Mesenchymal stem cell (in vitro differentiated cells and primary cell): Measurements from ENCODE around the gene FXYD5.

Experiments
- DNase-seq: peaks from one replicate; pipeline ENCODE4 v3.0.0-alpha.2; 2013
- H2AFZ ChIP-seq: one replicate; pipeline ENCODE4 v1.6.1; 2013; ENCODE audit warnings: low read depth, mild to moderate bottlenecking, control low read depth, inconsistent platforms, low read length, moderate library complexity
- H2AK5ac ChIP-seq: 2 replicates; pipeline ENCODE4 v1.6.1; 2013; ENCODE audit warnings: low read length, moderate library complexity, mild to moderate bottlenecking, inconsistent platforms; ENCODE audit not compliant: severe bottlenecking
- H2BK120ac ChIP-seq: one replicate; pipeline ENCODE4 v1.6.1; 2013; ENCODE audit warnings: low read depth, mild to moderate bottlenecking, inconsistent platforms, low read length, moderate library complexity
- H2BK12ac ChIP-seq, 2 experiments: one replicate each; pipeline ENCODE4 v1.6.1; 2013; ENCODE audit warnings: inconsistent platforms in 2 of 2, low read length in 2 of 2, mild to moderate bottlenecking in 2 of 2, moderate library complexity in 2 of 2, control low read depth in 1 of 2
- H2BK15ac ChIP-seq: one replicate; pipeline ENCODE4 v1.6.1; 2013; ENCODE audit warnings: mild to moderate bottlenecking, low read depth, inconsistent platforms; ENCODE audit not compliant: poor library complexity, severe bottlenecking
- H2BK5ac ChIP-seq: 2 replicates; pipeline ENCODE4 v1.6.1; 2013; ENCODE audit warnings: low read depth, mild to moderate bottlenecking, low read length, control low read depth, inconsistent platforms; ENCODE audit not compliant: poor library complexity, severe bottlenecking
- H3K14ac ChIP-seq, 2 experiments: one replicate each; pipeline ENCODE4 v1.6.1; 2013; ENCODE audit warnings: inconsistent platforms in 2 of 2, low read length in 2 of 2, control low read depth in 1 of 2, mild to moderate bottlenecking in 1 of 2, moderate library complexity in 1 of 2
- H3K18ac ChIP-seq, 2 experiments: one replicate each; pipeline ENCODE4 v1.6.1; 2013; ENCODE audit warnings: inconsistent platforms in 2 of 2, low read length in 2 of 2, control low read depth in 1 of 2, low read depth in 1 of 2, mild to moderate bottlenecking in 1 of 2
- H3K23ac ChIP-seq, 2 experiments: one replicate each; pipeline ENCODE4 v1.6.1; 2013; ENCODE audit warnings: inconsistent platforms in 2 of 2, low read length in 2 of 2, mild to moderate bottlenecking in 2 of 2, moderate library complexity in 2 of 2, control low read depth in 1 of 2
- H3K27ac ChIP-seq: 2 replicates; pipeline ENCODE4 v1.5.1; 2013; ENCODE audit warnings: mild to moderate bottlenecking, moderate library complexity, low read length, control low read depth, inconsistent platforms; ENCODE audit not compliant: poor library complexity, severe bottlenecking
- H3K27me3 ChIP-seq, 2 experiments: 2 replicates each; pipeline versions ENCODE4 v1.6.1 to v1.7.0; 2013; ENCODE audit warnings: low read length in 2 of 2, mild to moderate bottlenecking in 2 of 2, moderate library complexity in 2 of 2, control low read depth in 1 of 2, inconsistent platforms in 1 of 2; ENCODE audit not compliant: control insufficient read depth in 1 of 2, insufficient read depth in 1 of 2
- H3K36me3 ChIP-seq, 2 experiments: 2 replicates each; pipeline versions ENCODE4 v1.6.1 to v1.7.0; 2013; ENCODE audit warnings: low read length in 2 of 2, control low read depth in 1 of 2, inconsistent platforms in 1 of 2, low read depth in 1 of 2, mild to moderate bottlenecking in 1 of 2; ENCODE audit not compliant: insufficient read depth in 2 of 2, control insufficient read depth in 1 of 2
- H3K4ac ChIP-seq, 2 experiments: one replicate each; pipeline ENCODE4 v1.6.1; 2013; ENCODE audit warnings: inconsistent platforms in 2 of 2, low read length in 2 of 2, mild to moderate bottlenecking in 2 of 2, moderate library complexity in 2 of 2, control low read depth in 1 of 2, low read depth in 1 of 2
- H3K4me1 ChIP-seq: 2 replicates; pipeline ENCODE4 v1.6.1; 2013; ENCODE audit warnings: low read depth, low read length, control low read depth; ENCODE audit not compliant: control insufficient read depth, insufficient read depth
- H3K4me2 ChIP-seq: 2 replicates; pipeline ENCODE4 v1.6.1; 2013; ENCODE audit warnings: low read length, mild to moderate bottlenecking, inconsistent platforms; ENCODE audit not compliant: poor library complexity, severe bottlenecking
- H3K4me3 ChIP-seq, 2 experiments: 2 replicates each; pipeline versions ENCODE4 v1.5.1 to v1.7.0; 2013; ENCODE audit warnings: low read length in 2 of 2, mild to moderate bottlenecking in 2 of 2, control low read depth in 1 of 2, low read depth in 1 of 2; ENCODE audit not compliant: insufficient read depth in 1 of 2
- H3K79me1 ChIP-seq: replicated peaks from 2 replicates; pipeline ENCODE4 v1.6.1; 2013; ENCODE audit warnings: mild to moderate bottlenecking, control low read depth, low read length, inconsistent platforms; ENCODE audit not compliant: poor library complexity, severe bottlenecking
- H3K9ac ChIP-seq: 2 replicates; pipeline ENCODE4 v1.7.0; 2013; ENCODE audit warnings: mild to moderate bottlenecking, low read length, moderate library complexity
- H3K9me3 ChIP-seq: 2 replicates; pipeline ENCODE4 v1.7.0; 2013; ENCODE audit warnings: mild to moderate bottlenecking, low read length; ENCODE audit not compliant: control insufficient read depth
- H4K8ac ChIP-seq: one replicate; pipeline ENCODE4 v1.6.1; 2013; ENCODE audit warnings: inconsistent platforms, mild to moderate bottlenecking, low read length, moderate library complexity
- H4K91ac ChIP-seq: one replicate; pipeline ENCODE4 v1.6.1; 2013; ENCODE audit warnings: mild to moderate bottlenecking, low read length, inconsistent platforms
- WGBS: methylation state at CpG from one replicate; pipeline ENCODE4 v1.1.7; 2013; ENCODE audit warnings: mixed read lengths; 5-methylcytosine and 5-hydroxymethylcytosine counted together

FXYD5 gene

GRCh38 chr19:35184267-35184666, 29.7 kb downstream of the FXYD5 start:
- H2BK5ac ChIP-seq, result no peak overlapping the region
- no peak overlapping the region for H2BK12ac ChIP-seq
- H2AK5ac ChIP-seq, result no peak overlapping the region
- no peak overlapping the region for H3K4me3 ChIP-seq
- H3K4me2 ChIP-seq, result no peak overlapping the region
- H3K18ac ChIP-seq, result no peak overlapping the region
- H3K27ac ChIP-seq, result no peak overlapping the region
- H4K91ac ChIP-seq, result no peak overlapping the region
- no CpG with 5 or more reads among the region's 1 CpG for WGBS
- no peak overlapping the region for H3K23ac ChIP-seq
- DNase-seq, result no peak
- H3K4me1 ChIP-seq, result no peaks in the 10 kb centered on the region
- no peak overlapping the region for H3K9ac ChIP-seq
- H2BK15ac ChIP-seq, result no peak overlapping the region
- no peaks in the 10 kb centered on the region for H3K36me3 ChIP-seq
- H3K79me1 ChIP-seq, result no peaks in the 10 kb centered on the region
- H3K14ac ChIP-seq, result no peak overlapping the region
- H3K9me3 ChIP-seq, result peaks cover 16% of the 10 kb centered on the region
- H3K4ac ChIP-seq, result no peak overlapping the region
- no peak overlapping the region for H2BK120ac ChIP-seq
- no peaks in the 10 kb centered on the region for H3K27me3 ChIP-seq
- H2AFZ ChIP-seq, result no peak overlapping the region
- no peak overlapping the region for H4K8ac ChIP-seq

- H3K9me3 ChIP-seq, result peaks cover 16% of the 10 kb centered on the region
- 68% methylated on average over 2 of the region's 2 CpGs for WGBS
Observed at GRCh38 chr19:35184884-35185283, 30.3 kb downstream of the FXYD5 start.

GRCh38 chr19:35194012-35194984, 39.8 kb downstream of the FXYD5 start:
- whole genome bisulfite sequencing, result 82% methylated on average over 6 of the region's 9 CpGs
- H3K18ac ChIP-seq, result no peak overlapping the region
- no peak overlapping the region for H2BK15ac ChIP-seq
- no peak overlapping the region for H3K4me2 ChIP-seq
- no peaks in the 10 kb centered on the region for H3K36me3 ChIP-seq
- H3K27me3 ChIP-seq, result peaks cover 7 to 18% of the 10 kb centered on the region in 2 experiments
- H3K27ac ChIP-seq, result no peak overlapping the region
- H3K4ac ChIP-seq, result no peak overlapping the region
- H2BK5ac ChIP-seq, result no peak overlapping the region
- no peak overlapping the region for H2BK12ac ChIP-seq
- H3K23ac ChIP-seq, result no peak overlapping the region
- no peak overlapping the region for H2AK5ac ChIP-seq
- no peak overlapping the region for H3K14ac ChIP-seq
- H2BK120ac ChIP-seq, result no peak overlapping the region
- H3K9me3 ChIP-seq, result no peaks in the 10 kb centered on the region
- no peaks in the 10 kb centered on the region for H3K79me1 ChIP-seq
- H3K4me3 ChIP-seq, result no peak overlapping the region
- H3K4me1 ChIP-seq, result no peaks in the 10 kb centered on the region
- no peak overlapping the region for H2AFZ ChIP-seq
- no peak for DNase-seq
- no peak overlapping the region for H4K91ac ChIP-seq
- H4K8ac ChIP-seq, result no peak overlapping the region
- H3K9ac ChIP-seq, result no peak overlapping the region

More at GRCh38 chr19:35184884-35185283, 30.3 kb downstream of the FXYD5 start:
- no peaks in the 10 kb centered on the region for H3K36me3 ChIP-seq
- no peak overlapping the region for H3K14ac ChIP-seq
- H2BK120ac ChIP-seq, result no peak overlapping the region
- no peaks in the 10 kb centered on the region for H3K79me1 ChIP-seq
- H3K27ac ChIP-seq, result no peak overlapping the region
- H2BK5ac ChIP-seq, result no peak overlapping the region
- no peak overlapping the region for H2AK5ac ChIP-seq
- no peak overlapping the region for H4K8ac ChIP-seq
- H3K23ac ChIP-seq, result no peak overlapping the region
- DNase-seq, result no peak
- no peak overlapping the region for H2AFZ ChIP-seq
- H2BK12ac ChIP-seq, result no peak overlapping the region
- no peak overlapping the region for H3K4me2 ChIP-seq
- no peak overlapping the region for H3K4ac ChIP-seq
- no peak overlapping the region for H2BK15ac ChIP-seq
- H3K27me3 ChIP-seq, result no peaks in the 10 kb centered on the region
- no peak overlapping the region for H4K91ac ChIP-seq
- H3K4me1 ChIP-seq, result no peaks in the 10 kb centered on the region
- H3K18ac ChIP-seq, result no peak overlapping the region
- no peak overlapping the region for H3K4me3 ChIP-seq
- no peak overlapping the region for H3K9ac ChIP-seq

- WGBS, result 87% methylated on average over 1 of the region's 2 CpGs
Observed at GRCh38 chr19:35195830-35196229, 41.3 kb downstream of the FXYD5 start.

More at GRCh38 chr19:35195830-35196229, 41.3 kb downstream of the FXYD5 start:
- no peaks in the 10 kb centered on the region for H3K79me1 ChIP-seq
- peaks cover 14 to 23% of the 10 kb centered on the region in 2 experiments for H3K27me3 ChIP-seq
- no peak overlapping the region for H3K14ac ChIP-seq
- H2AK5ac ChIP-seq, result no peak overlapping the region
- peak overlapping the region; percentile 54 for H3K9ac ChIP-seq
- DNase-seq, result no peak
- no peak overlapping the region for H2AFZ ChIP-seq
- H2BK120ac ChIP-seq, result no peak overlapping the region
- H2BK5ac ChIP-seq, result no peak overlapping the region
- no peaks in the 10 kb centered on the region for H3K9me3 ChIP-seq
- no peak overlapping the region for H3K18ac ChIP-seq
- no peaks in the 10 kb centered on the region for H3K36me3 ChIP-seq
- no peaks in the 10 kb centered on the region for H3K4me1 ChIP-seq
- H4K91ac ChIP-seq, result no peak overlapping the region
- H2BK12ac ChIP-seq, result no peak overlapping the region
- H3K4me2 ChIP-seq, result no peak overlapping the region
- H3K27ac ChIP-seq, result no peak overlapping the region
- H3K23ac ChIP-seq, result no peak overlapping the region
- no peak overlapping the region for H3K4ac ChIP-seq
- peak overlapping the region in 1 of 2 experiments; percentile 4 for H3K4me3 ChIP-seq
- H2BK15ac ChIP-seq, result no peak overlapping the region
- H4K8ac ChIP-seq, result no peak overlapping the region
